Spinal cord (tissue), 10 donors: ENCODE data around the gene NEK10. TPM values are rescaled to one million over a fixed set of nuclear protein-coding genes. Genes with fewer than 3 reads are reported as not detected.

Source experiments
- DNase-seq, 6 donors: peaks; one replicate each; pipeline versions ENCODE4 v3.0.0 to v3.0.0-alpha.2; 2013 to 2015; ENCODE audit warnings: low spot score in 6 of 6, low read depth in 4 of 6
- H3K27ac ChIP-seq: one replicate; pipeline ENCODE4 v1.5.1; 2013; ENCODE audit warnings: low read depth, low read length, control low read depth
- H3K27me3 ChIP-seq: one replicate; pipeline ENCODE4 v1.6.1; 2013; ENCODE audit warnings: low read length; ENCODE audit not compliant: control insufficient read depth, insufficient read depth
- H3K36me3 ChIP-seq: one replicate; pipeline ENCODE4 v1.6.1; 2013; ENCODE audit warnings: low read length; ENCODE audit not compliant: control insufficient read depth, insufficient read depth
- H3K4me1 ChIP-seq: one replicate; pipeline ENCODE4 v1.6.1; 2013; ENCODE audit warnings: low read length; ENCODE audit not compliant: control insufficient read depth, insufficient read depth
- H3K4me3 ChIP-seq: one replicate; pipeline ENCODE4 v1.5.1; 2013; ENCODE audit warnings: low read depth, low read length, control low read depth
- H3K9me3 ChIP-seq: one replicate; pipeline ENCODE4 v1.6.1; 2013; ENCODE audit warnings: low read length; ENCODE audit not compliant: control insufficient read depth, insufficient read depth
- WGBS: methylation state at CpG from one replicate; pipeline ENCODE4 v1.1.5; 2013; ENCODE audit warnings: missing lambda C conversion rate; ENCODE audit not compliant: insufficient coverage; 5-methylcytosine and 5-hydroxymethylcytosine counted together
- polyA plus RNA-seq, 2 donors: library from polyadenylated mRNA; unstranded; fragments of 120-200 nt; gene quantifications; one replicate each; pipeline ENCODE4 v1.2.1, GENCODE V29; 2013; ENCODE audit not compliant: insufficient read length in 2 of 2
- total RNA-seq, 2 donors: library from RNA; depleted of rRNA in 1 of 2; stranded (reverse); fragments of 120-200 nt in 1 of 2; fragments of >200 nt in 1 of 2; gene quantifications; one replicate each; pipeline versions ENCODE4 v1.2.3 to v1.2.4, GENCODE V29; 2013 to 2014
- donor health status: healthy.

NEK10 gene
- total and polyA plus RNA-seq, 4 donors, result 6.1 to 33.1 (median 10.6) TPM

DNA sequence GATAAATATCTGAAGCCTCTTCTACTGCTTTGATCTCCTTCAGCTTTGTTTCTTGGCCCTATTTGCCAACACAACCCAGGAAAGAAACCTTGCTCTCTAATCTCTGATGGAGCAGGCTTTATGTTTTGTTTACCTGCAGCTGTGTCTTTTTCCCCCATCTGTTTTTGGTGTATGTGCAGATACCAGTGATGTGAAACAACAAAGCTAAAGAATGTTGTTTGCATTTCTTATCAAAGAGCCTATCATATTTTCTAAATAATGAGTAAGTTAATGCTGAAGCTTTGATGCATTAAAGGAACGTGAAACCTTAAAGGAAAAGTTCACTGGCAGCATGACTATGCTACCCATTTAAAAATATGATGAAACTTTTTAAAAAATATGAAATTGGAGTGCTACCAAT is 238.4 kb downstream of the NEK10 start:
- Histone ChIP-seq H3K27ac (no peak overlapping the region), H3K4me1 (no peaks in the 10 kb centered on the region), H3K27me3 (no peaks in the 10 kb centered on the region), H3K4me3 (no peak overlapping the region), H3K9me3 (no peaks in the 10 kb centered on the region), H3K36me3 (no peaks in the 10 kb centered on the region)
- no CpG with 5 or more reads among the region's 1 CpG for WGBS
- DNase-seq, result no peak

DNA sequence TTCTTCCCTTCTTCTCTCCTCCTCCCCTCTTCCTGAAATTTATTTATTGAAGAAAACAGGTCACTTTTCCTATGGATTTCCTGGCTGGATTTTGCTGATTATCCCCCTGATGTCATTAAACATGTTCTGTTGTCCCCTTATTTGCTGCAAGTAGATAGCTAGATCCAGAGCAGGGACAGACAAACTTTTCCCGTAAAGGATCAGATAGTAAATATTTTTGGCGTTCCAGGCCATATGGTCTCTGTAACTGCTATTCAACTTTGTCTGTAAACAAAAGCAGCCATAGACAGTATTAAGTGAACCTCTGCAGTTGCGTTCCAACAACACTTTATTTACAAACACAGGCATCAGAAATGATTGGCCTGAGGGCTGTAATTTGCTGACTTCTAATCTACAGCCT is 241.3 kb downstream of the NEK10 start:
- Histone ChIP-seq H3K27ac (no peak overlapping the region), H3K36me3 (no peaks in the 10 kb centered on the region), H3K9me3 (no peaks in the 10 kb centered on the region), H3K27me3 (no peaks in the 10 kb centered on the region), H3K4me1 (no peaks in the 10 kb centered on the region), H3K4me3 (no peak overlapping the region)
- no peak for DNase-seq
- 17% methylated on average over 1 of the region's 3 CpGs for WGBS

DNA sequence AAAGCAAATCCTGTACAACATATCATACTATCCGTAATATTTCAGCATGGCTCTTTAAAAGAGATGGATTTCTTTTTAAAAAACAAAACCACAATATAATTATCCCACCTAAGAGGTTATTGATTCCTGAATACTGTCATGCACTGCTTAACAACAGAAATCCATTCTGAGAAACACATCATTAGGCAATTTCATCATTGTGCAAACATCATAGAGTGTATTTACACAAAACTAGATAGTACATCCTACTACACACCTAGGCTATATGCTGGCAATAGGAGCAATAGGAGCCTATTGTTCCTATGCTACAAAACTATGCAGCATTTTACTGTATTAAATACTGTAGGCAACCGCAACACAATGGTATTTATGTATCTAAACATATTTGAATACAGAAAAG is 242.0 kb downstream of the NEK10 start:
- H3K36me3 ChIP-seq, result no peaks in the 10 kb centered on the region
- DNase-seq, result peak in 1 of 6 donors; percentile 30
- H3K27ac ChIP-seq, result no peak overlapping the region
- H3K27me3 ChIP-seq, result no peaks in the 10 kb centered on the region
- WGBS, result no CpG with 5 or more reads among the region's 2 CpGs
- no peaks in the 10 kb centered on the region for H3K4me1 ChIP-seq
- H3K4me3 ChIP-seq, result no peak overlapping the region
- H3K9me3 ChIP-seq, result no peaks in the 10 kb centered on the region

DNA sequence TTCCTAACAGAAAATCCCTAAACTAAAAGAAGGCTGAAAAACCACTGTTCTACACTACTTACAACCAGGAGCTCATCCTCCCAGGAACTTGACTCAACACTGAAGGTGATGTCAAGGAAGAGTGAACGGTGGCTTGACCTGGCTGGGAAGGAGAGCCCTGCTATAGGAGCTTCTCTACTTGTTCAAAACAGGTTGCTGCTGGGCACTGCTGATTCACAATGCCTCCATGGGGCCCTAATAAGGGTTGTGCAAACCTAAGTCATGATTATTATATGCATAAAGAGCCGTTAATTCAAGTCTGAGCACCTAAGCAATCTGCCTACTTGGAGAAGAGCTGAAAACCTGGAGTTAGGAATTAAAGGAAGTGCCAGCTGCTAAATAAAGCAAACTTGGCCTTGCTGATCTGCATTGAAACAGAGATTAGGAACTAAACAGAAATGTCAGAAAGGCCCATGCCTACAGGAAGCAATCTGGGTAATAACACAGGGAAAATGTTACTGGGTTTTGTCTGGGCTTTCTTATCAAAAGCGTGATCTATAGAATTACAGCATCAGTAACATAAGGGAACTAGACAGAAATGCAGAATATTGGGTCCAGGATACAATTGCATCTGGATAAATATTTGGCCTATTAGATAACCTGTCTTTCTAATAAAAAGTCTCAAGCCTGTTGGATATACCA is 243.2 kb downstream of the NEK10 start:
- Histone ChIP-seq H3K9me3 (no peaks in the 10 kb centered on the region), H3K4me3 (no peak overlapping the region), H3K27me3 (no peaks in the 10 kb centered on the region), H3K4me1 (no peaks in the 10 kb centered on the region), H3K27ac (no peak overlapping the region), H3K36me3 (no peaks in the 10 kb centered on the region)
- 100% methylated on average over 2 of the region's 3 CpGs for WGBS
- no peak for DNase-seq

DNA sequence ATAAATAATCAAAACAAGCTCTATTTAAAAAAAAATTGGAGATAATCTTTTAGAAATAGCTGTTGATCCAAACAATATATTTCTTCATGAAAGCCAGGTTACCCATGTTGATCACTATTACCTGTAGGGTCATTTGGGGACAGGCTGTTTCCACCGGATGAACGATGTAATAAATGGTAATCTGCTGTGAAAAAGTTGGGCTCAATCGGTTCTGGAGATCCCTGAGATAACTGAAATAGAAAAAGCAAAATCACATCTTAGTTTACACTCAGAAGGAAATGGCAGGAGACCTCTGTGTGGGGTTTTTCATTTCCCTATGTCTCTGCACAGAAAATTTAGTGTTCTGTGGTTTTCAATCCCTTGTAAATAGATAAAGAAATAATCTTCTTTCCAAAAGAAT is 249.5 kb downstream of the NEK10 start:
- no peaks in the 10 kb centered on the region for H3K4me1 ChIP-seq
- H3K36me3 ChIP-seq, result no peaks in the 10 kb centered on the region
- no CpG with 5 or more reads among the region's 3 CpGs for WGBS
- no peak for DNase-seq
- no peak overlapping the region for H3K4me3 ChIP-seq
- H3K27ac ChIP-seq, result no peak overlapping the region
- H3K9me3 ChIP-seq, result no peaks in the 10 kb centered on the region
- H3K27me3 ChIP-seq, result no peaks in the 10 kb centered on the region

DNA sequence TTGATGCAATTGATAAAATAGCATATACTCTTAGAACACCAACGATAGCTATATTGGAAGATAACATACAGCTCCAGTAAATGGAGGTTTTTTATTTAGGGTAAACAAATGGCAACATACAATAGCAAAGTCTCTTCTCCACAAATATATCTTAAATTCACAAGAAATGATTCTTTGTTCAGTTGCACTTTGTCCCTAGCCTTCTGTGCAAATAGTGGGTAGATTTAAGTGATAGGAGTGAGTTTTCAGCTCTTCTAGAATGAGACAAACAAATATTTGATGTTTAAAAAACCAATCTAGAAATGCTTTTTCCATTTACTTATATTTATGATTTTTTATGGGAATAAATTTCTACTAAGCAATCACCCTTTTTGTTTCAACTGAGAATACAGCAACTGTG is 253.8 kb downstream of the NEK10 start:
- DNase-seq, result no peak
- no CpG with 5 or more reads among the region's 1 CpG for WGBS
- H3K27ac ChIP-seq, result no peak overlapping the region
- no peaks in the 10 kb centered on the region for H3K36me3 ChIP-seq
- H3K9me3 ChIP-seq, result no peaks in the 10 kb centered on the region
- no peak overlapping the region for H3K4me3 ChIP-seq
- H3K4me1 ChIP-seq, result no peaks in the 10 kb centered on the region
- no peaks in the 10 kb centered on the region for H3K27me3 ChIP-seq

DNA sequence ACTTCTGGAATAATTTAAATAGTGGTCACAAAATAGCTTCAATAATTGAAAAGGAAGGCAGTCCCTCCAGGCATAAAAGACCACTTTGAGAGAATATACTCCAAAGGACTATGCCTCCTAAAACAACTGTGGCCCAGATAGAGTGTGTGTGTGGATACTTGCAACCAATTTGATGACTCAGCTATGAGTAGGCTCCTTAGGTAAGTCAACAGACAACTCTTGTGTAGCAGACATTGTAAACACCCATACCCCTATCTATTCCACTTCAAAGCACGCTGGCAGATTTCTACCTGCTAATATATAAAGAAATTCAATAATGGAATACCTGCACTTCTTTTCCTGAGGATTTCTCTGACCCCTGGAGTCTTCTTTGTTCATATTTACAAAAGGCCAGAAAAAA is 254.5 kb downstream of the NEK10 start:
- Histone ChIP-seq H3K4me1 (no peaks in the 10 kb centered on the region), H3K36me3 (no peaks in the 10 kb centered on the region), H3K27ac (no peak overlapping the region), H3K4me3 (no peak overlapping the region), H3K27me3 (no peaks in the 10 kb centered on the region), H3K9me3 (no peaks in the 10 kb centered on the region)
- no CpG with 5 or more reads among the region's 1 CpG for WGBS
- no peak for DNase-seq

DNA sequence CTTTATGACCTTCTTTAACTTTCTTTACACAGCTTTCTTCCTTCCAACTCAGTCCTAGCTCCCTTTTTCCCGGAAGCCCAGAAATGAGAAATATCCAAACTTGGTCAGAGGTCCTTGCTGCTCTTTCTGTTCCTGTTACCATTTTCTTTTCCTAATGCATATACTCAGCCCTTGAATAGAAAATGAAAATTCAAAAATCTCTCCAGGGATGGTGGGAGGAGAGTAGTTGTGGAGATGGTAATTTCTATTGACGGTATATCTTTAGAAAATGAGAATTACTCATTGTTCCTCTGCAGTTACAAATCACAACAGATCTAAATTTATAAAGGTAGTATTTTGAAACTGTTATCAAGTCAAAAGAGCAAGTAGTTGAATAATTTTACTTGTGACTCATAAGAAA is 255.1 kb downstream of the NEK10 start:
- no CpG with 5 or more reads among the region's 2 CpGs for WGBS
- H3K36me3 ChIP-seq, result no peaks in the 10 kb centered on the region
- DNase-seq, result no peak

DNA sequence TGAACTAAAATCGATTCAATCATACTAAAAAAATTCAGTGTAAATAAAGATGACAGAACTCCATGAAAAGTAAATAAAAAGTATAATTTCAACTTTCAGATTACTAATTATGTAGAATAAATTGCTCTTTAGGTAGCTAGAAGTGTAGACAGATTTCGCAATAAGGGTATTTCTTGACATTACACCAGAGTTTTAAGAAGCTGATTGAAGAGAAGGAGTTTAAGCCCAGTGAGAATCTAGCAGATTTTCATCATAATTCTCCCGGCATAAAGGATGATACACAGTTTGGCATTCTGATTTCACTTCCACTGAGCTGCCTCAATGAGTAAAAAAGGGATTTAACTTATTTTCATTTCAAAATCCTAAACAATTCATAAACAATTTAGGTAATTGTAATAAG is 259.2 kb downstream of the NEK10 start:
- WGBS, result no CpG with 5 or more reads among the region's 3 CpGs

More for the DNA sequence above, 255.1 kb downstream of the NEK10 start:
- H3K4me1 ChIP-seq, result no peaks in the 10 kb centered on the region
- no peak overlapping the region for H3K4me3 ChIP-seq
- H3K27me3 ChIP-seq, result no peaks in the 10 kb centered on the region
- H3K9me3 ChIP-seq, result no peaks in the 10 kb centered on the region
- H3K27ac ChIP-seq, result no peak overlapping the region

DNA sequence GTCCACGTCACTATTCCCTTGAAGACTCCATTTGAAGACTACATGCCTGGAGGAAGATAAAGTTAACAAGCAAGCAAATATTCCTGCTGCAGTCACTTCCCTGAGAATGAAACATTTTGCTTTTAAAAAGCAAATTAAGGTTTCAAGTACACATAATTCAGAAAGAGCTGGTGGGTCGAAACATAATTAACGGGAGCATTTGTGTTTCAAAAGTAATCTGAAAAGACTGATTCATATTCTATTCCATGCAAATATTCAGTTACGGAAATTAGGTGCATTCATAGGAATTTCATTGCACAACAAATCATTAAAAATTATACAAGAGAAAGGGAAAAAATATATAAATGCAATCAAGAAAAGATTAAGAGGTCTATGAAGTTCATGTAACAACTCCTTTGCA is 260.9 kb downstream of the NEK10 start:
- Histone ChIP-seq H3K4me1 (peaks cover 3% of the 10 kb centered on the region), H3K27me3 (no peaks in the 10 kb centered on the region), H3K4me3 (no peak overlapping the region), H3K36me3 (no peaks in the 10 kb centered on the region), H3K9me3 (no peaks in the 10 kb centered on the region), H3K27ac (no peak overlapping the region)
- WGBS, result no CpG with 5 or more reads among the region's 4 CpGs
- no peak for DNase-seq

More for the DNA sequence above, 259.2 kb downstream of the NEK10 start:
- DNase-seq, result no peak
- no peaks in the 10 kb centered on the region for H3K36me3 ChIP-seq
- no peaks in the 10 kb centered on the region for H3K27me3 ChIP-seq
- no peaks in the 10 kb centered on the region for H3K9me3 ChIP-seq
- H3K4me1 ChIP-seq, result peaks cover 3% of the 10 kb centered on the region
- H3K27ac ChIP-seq, result no peak overlapping the region
- no peak overlapping the region for H3K4me3 ChIP-seq
